CD4-positive, alpha-beta T cell (primary cell): ENCODE measurements around the gene FFAR2. TPM values are rescaled to one million over a fixed set of nuclear protein-coding genes. Genes with fewer than 3 reads are reported as not detected.

Experiments
- ATAC-seq: fragments of 200-7000 bp; cut with Tn5 transposase; one replicate; pipeline ENCODE4 v1.10.0; 2022; ENCODE audit warnings: mild to moderate bottlenecking; ENCODE audit not compliant: poor library complexity
- CTCF ChIA-PET: fragments of 350-600 bp; sonication (Branson Sonifier 250); formaldehyde crosslinking; loops from one replicate; lab custom pipeline; 2021; ENCODE audit warnings: antibody characterized with exemption, inconsistent platforms; lab: Charles Lee
- POLR2A ChIA-PET: fragments of 350-600 bp; sonication (Branson Sonifier 250); formaldehyde crosslinking; loops from one replicate; lab custom pipeline; 2021; ENCODE audit warnings: antibody characterized with exemption, inconsistent platforms; lab: Charles Lee
- DNase-seq, 14 experiments: peaks; one replicate each; pipeline ENCODE4 v3.0.0-alpha.2; 2013 to 2020; ENCODE audit warnings: mixed read lengths in 2 of 14
- H3K27ac ChIP-seq, 2 donors: one replicate each; pipeline versions ENCODE4 v1.5.1 to v1.7.0; 2013; ENCODE audit warnings: low read length in 2 of 2, low read depth in 1 of 2, mild to moderate bottlenecking in 1 of 2
- H3K27me3 ChIP-seq, 2 experiments: 1 replicate in 1 of 2; 2 replicates in 1 of 2; pipeline versions ENCODE4 v1.6.1 to v1.7.0; 2013; ENCODE audit warnings: low read length in 2 of 2, control low read depth in 1 of 2, mild to moderate bottlenecking in 1 of 2, moderate library complexity in 1 of 2; ENCODE audit not compliant: insufficient read depth in 2 of 2, control insufficient read depth in 1 of 2
- H3K36me3 ChIP-seq: one replicate; pipeline ENCODE4 v1.6.1; 2013; ENCODE audit warnings: low read length, control low read depth; ENCODE audit not compliant: insufficient read depth
- H3K4me1 ChIP-seq: one replicate; pipeline ENCODE4 v1.6.1; 2013; ENCODE audit warnings: low read length, control low read depth; ENCODE audit not compliant: insufficient read depth
- H3K4me3 ChIP-seq: one replicate; pipeline ENCODE4 v1.5.1; 2013; ENCODE audit warnings: mild to moderate bottlenecking, low read length, moderate library complexity
- H3K9me3 ChIP-seq, 2 experiments: 1 replicate in 1 of 2; 2 replicates in 1 of 2; pipeline versions ENCODE4 v1.6.1 to v1.7.0; 2013; ENCODE audit warnings: low read length in 2 of 2, mild to moderate bottlenecking in 2 of 2, control low read depth in 1 of 2, moderate library complexity in 1 of 2; ENCODE audit not compliant: control insufficient read depth in 1 of 2, insufficient read depth in 1 of 2
- H3K27ac Mint-ChIP-seq: one replicate; pipeline ENCODE4 v1.8.0; 2020; ENCODE audit warnings: mixed read lengths
- H3K27me3 Mint-ChIP-seq: one replicate; pipeline ENCODE4 v1.8.0; 2021; ENCODE audit warnings: mixed read lengths
- H3K36me3 Mint-ChIP-seq: one replicate; pipeline ENCODE4 v1.8.0; 2021; ENCODE audit warnings: low read depth, mixed read lengths
- H3K4me1 Mint-ChIP-seq: one replicate; pipeline ENCODE4 v1.8.0; 2021; ENCODE audit warnings: low read depth, mixed read lengths
- H3K4me3 Mint-ChIP-seq: one replicate; pipeline ENCODE4 v1.8.0; 2020; ENCODE audit warnings: mild to moderate bottlenecking, mixed read lengths
- H3K9me3 Mint-ChIP-seq: one replicate; pipeline ENCODE4 v1.8.0; 2020; ENCODE audit warnings: mixed read lengths
- intact Hi-C, 2 experiments: fragments of 100-400 bp; cut with DNase I in 1 of 2; cut with micrococcal nuclease in 1 of 2; formaldehyde crosslinking; loops; one replicate each; pipeline versions ENCODE4 v1.15.1 to v1.9.0; 2023 to 2025; cut with DNase I, micrococcal nuclease
- total RNA-seq, 174 experiments: library from RNA in 2 of 174; stranded (reverse) in 2 of 174; gene quantifications; one replicate each; pipeline ENCODE4 v1.2.3 and lab custom pipeline; 2021 to 2026
- TF ChIP-seq, protein P1 (sequence below): fragments of 200-600 bp; IDR thresholded peaks from one replicate; pipeline ENCODE4 v1.8.0; 2022; ENCODE audit warnings: antibody characterized with exemption, mild to moderate bottlenecking

FFAR2 gene
- total RNA-seq, 2 experiments from 2014 or later: 0.41 TPM; not detected in 1

DNA sequence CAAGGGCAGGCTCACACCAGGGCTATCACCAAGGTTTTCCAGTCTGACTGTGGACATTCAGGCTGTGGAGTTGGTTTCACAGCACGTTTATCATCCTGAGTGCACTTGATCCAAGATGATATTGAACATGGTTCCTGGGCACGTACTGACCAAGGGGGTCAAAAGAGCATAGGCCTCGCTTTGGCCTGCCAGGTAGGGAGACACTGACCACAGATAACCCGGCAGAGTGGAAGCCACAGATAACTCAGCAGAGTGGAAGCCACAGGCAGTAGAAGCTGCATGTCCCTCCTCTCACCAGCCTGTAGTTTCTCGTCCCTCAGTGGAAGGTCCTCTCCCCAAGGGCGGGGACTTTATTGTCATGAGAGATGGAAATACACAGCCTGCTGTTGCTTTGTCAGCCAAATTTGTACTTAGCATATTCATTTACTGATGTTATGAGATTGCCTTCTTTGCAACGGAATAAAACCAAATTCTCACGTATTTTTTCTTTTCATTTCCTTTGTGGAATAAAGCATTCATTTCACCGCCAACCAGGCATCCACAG lies 51.0 kb downstream of the FFAR2 start:
- Mint-ChIP-seq H3K9me3 (no peaks in the 10 kb centered on the region), H3K4me1 (peaks cover 8% of the 10 kb centered on the region), H3K36me3 (no peaks in the 10 kb centered on the region), H3K4me3 (no peak overlapping the region), H3K27ac (no peak overlapping the region), H3K27me3 (peaks cover 13% of the 10 kb centered on the region)
- Histone ChIP-seq H3K4me1 (peaks cover 14% of the 10 kb centered on the region), H3K9me3 (no peaks in the 10 kb centered on the region), H3K36me3 (no peaks in the 10 kb centered on the region), H3K27ac (no peak overlapping the region), H3K27me3 (peaks cover 0 to 2% of the 10 kb centered on the region in 2 experiments), H3K4me3 (no peak overlapping the region)
- ChIA-PET POLR2A (no interaction called here), CTCF (no interaction called here)
- TF ChIP-seq, protein P1, sequence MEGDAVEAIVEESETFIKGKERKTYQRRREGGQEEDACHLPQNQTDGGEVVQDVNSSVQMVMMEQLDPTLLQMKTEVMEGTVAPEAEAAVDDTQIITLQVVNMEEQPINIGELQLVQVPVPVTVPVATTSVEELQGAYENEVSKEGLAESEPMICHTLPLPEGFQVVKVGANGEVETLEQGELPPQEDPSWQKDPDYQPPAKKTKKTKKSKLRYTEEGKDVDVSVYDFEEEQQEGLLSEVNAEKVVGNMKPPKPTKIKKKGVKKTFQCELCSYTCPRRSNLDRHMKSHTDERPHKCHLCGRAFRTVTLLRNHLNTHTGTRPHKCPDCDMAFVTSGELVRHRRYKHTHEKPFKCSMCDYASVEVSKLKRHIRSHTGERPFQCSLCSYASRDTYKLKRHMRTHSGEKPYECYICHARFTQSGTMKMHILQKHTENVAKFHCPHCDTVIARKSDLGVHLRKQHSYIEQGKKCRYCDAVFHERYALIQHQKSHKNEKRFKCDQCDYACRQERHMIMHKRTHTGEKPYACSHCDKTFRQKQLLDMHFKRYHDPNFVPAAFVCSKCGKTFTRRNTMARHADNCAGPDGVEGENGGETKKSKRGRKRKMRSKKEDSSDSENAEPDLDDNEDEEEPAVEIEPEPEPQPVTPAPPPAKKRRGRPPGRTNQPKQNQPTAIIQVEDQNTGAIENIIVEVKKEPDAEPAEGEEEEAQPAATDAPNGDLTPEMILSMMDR: no peak
- ATAC-seq (no peak), DNase-seq (no peak)
- intact Hi-C loops: loop anchor here in 1 of 2 experiments (5.0 kb wide), 1 partner anchor 227 kb away; no protein-coding TSS in a partner anchor

DNA sequence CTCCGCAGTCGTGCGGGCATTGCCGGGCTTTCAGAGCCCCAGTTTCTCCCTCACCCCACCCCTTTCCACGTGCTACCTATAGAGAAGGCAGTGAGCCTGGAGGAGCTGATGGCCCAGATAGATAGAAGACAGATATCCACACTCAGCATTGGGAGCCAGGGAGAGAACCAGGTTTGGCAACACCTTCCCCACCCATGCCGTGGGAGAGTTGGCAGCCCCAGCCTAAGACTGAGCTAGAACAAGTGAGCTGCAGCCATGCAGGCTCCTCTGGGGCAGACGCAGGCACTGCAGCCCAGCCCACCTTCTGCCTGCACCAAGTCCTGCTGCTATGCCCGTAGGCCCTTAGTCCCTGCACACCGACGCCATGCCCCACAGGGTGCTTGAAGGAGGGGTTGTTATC lies 52.6 kb downstream of the FFAR2 start:
- peaks cover 0 to 3% of the 10 kb centered on the region in 2 experiments for H3K27me3 ChIP-seq
- Mint-ChIP-seq H3K4me1 (peaks cover under 1% of the 10 kb centered on the region), H3K36me3 (no peaks in the 10 kb centered on the region), H3K27ac (no peak overlapping the region), H3K27me3 (peaks cover 17% of the 10 kb centered on the region), H3K4me3 (no peak overlapping the region), H3K9me3 (no peaks in the 10 kb centered on the region)
- TF ChIP-seq, protein P1: no peak
- ATAC-seq: no peak
- no peaks in the 10 kb centered on the region for H3K9me3 ChIP-seq
- intact Hi-C loops: no loop called here
- H3K4me3 ChIP-seq: no peak overlapping the region
- CTCF ChIA-PET: no interaction called here
- H3K27ac ChIP-seq: no peak overlapping the region
- no peaks in the 10 kb centered on the region for H3K36me3 ChIP-seq
- H3K4me1 ChIP-seq: peaks cover 5% of the 10 kb centered on the region
- POLR2A ChIA-PET: no interaction called here
- no peak for DNase-seq

Other genes starting within 250 kb of the FFAR2 start
- gene FAM187B, start 219.5 kb upstream of the FFAR2 start, total RNA-seq: not detected
- 10 to 100 TPM; 45.0 to 47.9 TPM for gene LSR, start 199.3 kb upstream of the FFAR2 start, total RNA-seq
- gene USF2, start 179.3 kb upstream of the FFAR2 start, total RNA-seq: 100 to 1,000 TPM; 335 to 344 TPM
- gene HAMP, start 165.7 kb upstream of the FFAR2 start, total RNA-seq: 1 to 10 TPM; 1.5 to 1.6 TPM
- gene MAG, start 156.1 kb upstream of the FFAR2 start, total RNA-seq: not detected
- under 1 TPM; 0.52 to 0.67 TPM for gene CD22, start 119.1 kb upstream of the FFAR2 start, total RNA-seq
- gene FFAR1, start 100.4 kb upstream of the FFAR2 start, total RNA-seq: not detected
- gene FFAR3, start 89.8 kb upstream of the FFAR2 start, total RNA-seq: not detected
- gene GPR42, start 77.2 kb upstream of the FFAR2 start, total RNA-seq: under 1 TPM in 1 of 2 experiments, not detected in 1; 0.14 TPM
- gene KRTDAP, start 42.2 kb downstream of the FFAR2 start, total RNA-seq: not detected
- gene DMKN, start 65.4 kb downstream of the FFAR2 start, total RNA-seq: not detected
- gene SBSN, start 80.1 kb downstream of the FFAR2 start, total RNA-seq: not detected
- not detected for gene GAPDHS, start 85.2 kb downstream of the FFAR2 start, total RNA-seq
- gene TMEM147, start 97.4 kb downstream of the FFAR2 start, total RNA-seq: 10 to 100 TPM; 20.3 to 22.0 TPM
- not detected for gene ATP4A, start 115.4 kb downstream of the FFAR2 start, total RNA-seq
- not detected for gene PMIS2, start 137.9 kb downstream of the FFAR2 start, total RNA-seq
- gene HAUS5, start 164.5 kb downstream of the FFAR2 start, total RNA-seq: 10 to 100 TPM; 28.4 to 29.9 TPM
- 10 to 100 TPM; 45.7 to 48.8 TPM for gene RBM42, start 180.8 kb downstream of the FFAR2 start, total RNA-seq
- gene ETV2, start 193.5 kb downstream of the FFAR2 start, total RNA-seq: under 1 TPM; 0.58 to 0.59 TPM
- gene COX6B1, start 200.1 kb downstream of the FFAR2 start, total RNA-seq: 100 to 1,000 TPM; 136 to 144 TPM
- under 1 TPM; 0.36 to 0.47 TPM for gene UPK1A, start 218.3 kb downstream of the FFAR2 start, total RNA-seq